Fibroblast of skin of left quadriceps (primary cell): Measurements from ENCODE around the gene RAB28.

ENCODE experiments used
- DNase-seq, 2 experiments: peaks; one replicate each; pipeline ENCODE4 v3.0.0-alpha.2; 2013; ENCODE audit warnings: low read depth in 2 of 2

The RAB28 gene

GRCh38 chr4:13371048-13371447 lies 113.1 kb downstream of the RAB28 start:
- no peak for DNase-seq

- DNase-seq = peak in 1 of 2 experiments; percentile 3
Measured at GRCh38 chr4:13368217-13368616, 115.9 kb downstream of the RAB28 start.

GRCh38 chr4:13367691-13368090 lies 116.4 kb downstream of the RAB28 start:
- DNase-seq = no peak

- no peak for DNase-seq
Measured at GRCh38 chr4:13367244-13367643, 116.9 kb downstream of the RAB28 start.

GRCh38 chr4:13365195-13365594 lies 118.9 kb downstream of the RAB28 start:
- DNase-seq = no peak

GRCh38 chr4:13364653-13365052 lies 119.5 kb downstream of the RAB28 start:
- DNase-seq = no peak

GRCh38 chr4:13364172-13364571 lies 120.0 kb downstream of the RAB28 start:
- no peak for DNase-seq

- no peak for DNase-seq
Measured at GRCh38 chr4:13359809-13360208, 124.3 kb downstream of the RAB28 start.

GRCh38 chr4:13355111-13355880 lies 128.8 kb downstream of the RAB28 start:
- peak; percentile 39 to 41 for DNase-seq

GRCh38 chr4:13349096-13349495 lies 135.0 kb downstream of the RAB28 start:
- peak; percentile 12 to 19 for DNase-seq

GRCh38 chr4:13348216-13348615 lies 135.9 kb downstream of the RAB28 start:
- DNase-seq = no peak

GRCh38 chr4:13347517-13348125 lies 136.5 kb downstream of the RAB28 start:
- no peak for DNase-seq

GRCh38 chr4:13344216-13344615 lies 139.9 kb downstream of the RAB28 start:
- DNase-seq = no peak

GRCh38 chr4:13340672-13341071 lies 143.5 kb downstream of the RAB28 start:
- no peak for DNase-seq

GRCh38 chr4:13331827-13332226 lies 152.3 kb downstream of the RAB28 start:
- no peak for DNase-seq

GRCh38 chr4:13329963-13330362 lies 154.2 kb downstream of the RAB28 start:
- DNase-seq = no peak

GRCh38 chr4:13329340-13329850 lies 154.7 kb downstream of the RAB28 start:
- DNase-seq = no peak

- no peak for DNase-seq
Measured at GRCh38 chr4:13328591-13328990, 155.5 kb downstream of the RAB28 start.

- DNase-seq = no peak
Measured at GRCh38 chr4:13327991-13328390, 156.1 kb downstream of the RAB28 start.

- no peak for DNase-seq
Measured at GRCh38 chr4:13325744-13326143, 158.4 kb downstream of the RAB28 start.

GRCh38 chr4:13323921-13324320 lies 160.2 kb downstream of the RAB28 start:
- DNase-seq = no peak

- peak; percentile 64 for DNase-seq
Measured at GRCh38 chr4:13322681-13323101, 161.4 kb downstream of the RAB28 start.
